Measurements from ENCODE around the gene TP53I13.

DNA sequence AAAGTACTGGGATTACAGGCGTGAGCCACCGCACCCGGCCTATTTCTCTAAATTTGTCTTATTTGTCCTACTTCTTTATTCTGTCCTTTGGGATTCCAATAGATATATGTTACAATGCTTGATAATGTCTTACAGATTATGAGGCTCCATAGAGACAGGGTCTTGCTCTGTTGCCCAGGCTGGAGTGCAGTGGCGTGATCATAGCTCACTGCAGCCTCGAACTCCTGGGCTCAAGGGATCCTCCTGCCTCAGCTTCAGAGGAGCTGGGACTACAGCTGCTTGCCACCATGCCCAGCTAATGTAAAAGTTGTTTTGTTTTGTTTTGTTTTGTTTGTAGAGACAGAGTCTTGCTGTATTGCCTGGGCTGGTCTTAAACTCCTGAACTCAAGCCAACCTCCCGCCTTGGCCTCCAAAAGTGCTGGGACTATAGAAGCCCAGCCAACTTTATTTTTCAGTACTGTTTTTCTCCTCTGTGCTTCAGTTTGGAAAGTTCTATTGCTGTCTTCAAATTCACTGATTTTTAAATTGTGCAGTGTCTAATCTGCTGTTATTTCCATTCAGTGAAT is 34.7 kb downstream of the TP53I13 start:
- TF ChIP-seq, protein P1, sequence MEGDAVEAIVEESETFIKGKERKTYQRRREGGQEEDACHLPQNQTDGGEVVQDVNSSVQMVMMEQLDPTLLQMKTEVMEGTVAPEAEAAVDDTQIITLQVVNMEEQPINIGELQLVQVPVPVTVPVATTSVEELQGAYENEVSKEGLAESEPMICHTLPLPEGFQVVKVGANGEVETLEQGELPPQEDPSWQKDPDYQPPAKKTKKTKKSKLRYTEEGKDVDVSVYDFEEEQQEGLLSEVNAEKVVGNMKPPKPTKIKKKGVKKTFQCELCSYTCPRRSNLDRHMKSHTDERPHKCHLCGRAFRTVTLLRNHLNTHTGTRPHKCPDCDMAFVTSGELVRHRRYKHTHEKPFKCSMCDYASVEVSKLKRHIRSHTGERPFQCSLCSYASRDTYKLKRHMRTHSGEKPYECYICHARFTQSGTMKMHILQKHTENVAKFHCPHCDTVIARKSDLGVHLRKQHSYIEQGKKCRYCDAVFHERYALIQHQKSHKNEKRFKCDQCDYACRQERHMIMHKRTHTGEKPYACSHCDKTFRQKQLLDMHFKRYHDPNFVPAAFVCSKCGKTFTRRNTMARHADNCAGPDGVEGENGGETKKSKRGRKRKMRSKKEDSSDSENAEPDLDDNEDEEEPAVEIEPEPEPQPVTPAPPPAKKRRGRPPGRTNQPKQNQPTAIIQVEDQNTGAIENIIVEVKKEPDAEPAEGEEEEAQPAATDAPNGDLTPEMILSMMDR (IDR thresholded peaks at IDR 0.05): no peak
- TF ChIP-seq REST (IDR thresholded peaks at IDR 0.05; ENCODE audit: insufficient read depth in 1 of 2, low read depth in 2 of 2, low read length in 1 of 2): no peak
- TF ChIP-seq POLR2AphosphoS5 (IDR thresholded peaks at IDR 0.05; ENCODE audit: low read depth, low read length): no peak
- no peak for TF ChIP-seq TCF7L2 (IDR thresholded peaks at IDR 0.05; ENCODE audit: low read depth, low read length)
- no peak for TF ChIP-seq SIN3A (IDR thresholded peaks at IDR 0.05; ENCODE audit: borderline replicate concordance, insufficient read depth, low read depth, low read length)

Data from Panc1 (cell line).